ENCODE data around the gene TCP1.
"Not testable (repeated sequence)": the region's sequence is repeated elsewhere in the genome, so short reads cannot be mapped to it uniquely, and the experiment has no call there.

The TCP1 gene

GRCh38 chr6:159821122-159821521 lies 31.7 kb upstream of the TCP1 start:
- TF ChIP-seq ZFX (IDR thresholded peaks at IDR 0.05) = no peak
- no peak for TF ChIP-seq CTCF (conservative IDR thresholded peaks at IDR 0.05)
- H3K27ac ChIP-seq = no peak overlapping the region

GRCh38 chr6:159819932-159820640 lies 30.7 kb upstream of the TCP1 start:
- TF ChIP-seq ZFX (IDR thresholded peaks at IDR 0.05) = no peak
- TF ChIP-seq CTCF (conservative IDR thresholded peaks at IDR 0.05) = no peak
- H3K27ac ChIP-seq = no peak overlapping the region

- H3K27ac ChIP-seq = no peak overlapping the region
- TF ChIP-seq ZFX (IDR thresholded peaks at IDR 0.05) (no peak), CTCF (conservative IDR thresholded peaks at IDR 0.05) (no peak)
Measured at GRCh38 chr6:159819098-159819497, 29.7 kb upstream of the TCP1 start.

GRCh38 chr6:159817951-159818739 lies 28.7 kb upstream of the TCP1 start:
- no peak overlapping the region for H3K27ac ChIP-seq
- TF ChIP-seq ZFX (IDR thresholded peaks at IDR 0.05) (no peak), CTCF (conservative IDR thresholded peaks at IDR 0.05) (no peak)

- H3K27ac ChIP-seq = not testable (repeated sequence)
Measured at GRCh38 chr6:159816775-159817174, 27.4 kb upstream of the TCP1 start.

GRCh38 chr6:159815410-159815809 lies 26.0 kb upstream of the TCP1 start:
- H3K27ac ChIP-seq = no peak overlapping the region
- TF ChIP-seq ZFX (IDR thresholded peaks at IDR 0.05) (no peak), CTCF (conservative IDR thresholded peaks at IDR 0.05) (no peak)

GRCh38 chr6:159813781-159814180 lies 24.4 kb upstream of the TCP1 start:
- TF ChIP-seq CTCF (conservative IDR thresholded peaks at IDR 0.05) (no peak), ZFX (IDR thresholded peaks at IDR 0.05) (no peak)
- no peak overlapping the region for H3K27ac ChIP-seq
